ENCODE data around the gene HIF1A. TPM values are rescaled to one million over a fixed set of nuclear protein-coding genes. Genes with fewer than 3 reads are reported as not detected.

Gene HIF1A
- total RNA-seq = 149 TPM

GRCh38 chr14:61694830-61695694 lies at the start of gene HIF1A:
Gene HIF1A, plus strand, starts transcription at chr14:61695513. Its CDS starts 292 bp downstream, at chr14:61695805.

GRCh38 chr14:61761959-61762786 lies 66.9 kb downstream of the HIF1A start, which contains the start of gene SNAPC1:
Gene SNAPC1, plus strand, starts transcription at chr14:61762420. Its CDS starts 41 bp downstream, at chr14:61762461.

Other genes starting within 250 kb of the HIF1A start
- gene SNAPC1, start 66.9 kb downstream of the HIF1A start, total RNA-seq = 4.4 TPM
- gene SYT16, start 117.2 kb downstream of the HIF1A start, total RNA-seq = 88.6 TPM